ENCODE data around the gene GNB1L. TPM values are rescaled to one million over a fixed set of nuclear protein-coding genes. Genes with fewer than 3 reads are reported as not detected.

GNB1L gene
- total and polyA plus RNA-seq, 9 of the 15 experiments (the other 6 are each of a cell fraction or from before 2014, with no cell fraction given) = 0.56 to 50.5 (median 10.2) TPM

DNA sequence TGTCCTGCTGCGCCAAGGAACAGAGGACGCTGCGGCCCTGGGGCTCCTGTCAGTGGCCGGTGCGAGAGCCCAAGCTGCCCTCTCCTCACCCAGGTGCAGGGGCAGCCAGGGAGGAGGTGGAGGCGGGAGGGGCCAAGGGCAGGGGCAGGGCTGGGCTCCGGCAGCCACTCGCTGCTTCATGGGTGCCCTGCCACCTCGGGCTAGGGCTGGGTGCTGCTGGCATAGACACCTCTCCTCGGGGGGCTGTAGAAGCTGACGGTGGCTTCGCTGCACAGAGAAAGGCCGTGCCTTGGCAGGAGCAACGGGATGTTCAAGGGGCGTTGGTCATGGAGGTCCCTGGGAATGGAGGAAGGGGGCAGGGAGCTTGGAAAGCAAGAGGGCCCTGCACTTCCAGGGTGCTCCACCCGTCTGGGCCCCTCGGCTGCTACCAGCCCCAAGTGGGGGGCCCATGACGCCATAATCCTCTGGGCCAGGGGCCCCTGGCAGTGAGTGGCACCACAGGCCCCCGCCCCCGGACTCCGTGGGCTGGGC, 95.7 kb downstream of the GNB1L start:
- peaks cover 25% of the 10 kb centered on the region for H3K79me2 ChIP-seq (ENCODE audit: control insufficient read depth, insufficient read depth, low read length)
- in situ Hi-C loops (cut with MboI) (no loop called here), intact Hi-C loops (cut with micrococcal nuclease) (loop anchor here (5.0 kb wide), 1 partner anchor 133 kb away; no protein-coding TSS in a partner anchor)
- peaks cover 37% of the 10 kb centered on the region for H4K20me1 ChIP-seq (replicated peaks; ENCODE audit: control insufficient read depth, insufficient read depth, low read length)
- H3K9me3 ChIP-seq (replicated peaks; ENCODE audit: control insufficient read depth, insufficient read depth, low read depth, low read length) = no peaks in the 10 kb centered on the region
- peaks cover 36 to 55% of the 10 kb centered on the region in 2 experiments; a peak in 4 of 5 replicates for H3K27me3 ChIP-seq (ENCODE audit: control insufficient read depth in 2 of 2, insufficient read depth in 2 of 2, low read length in 2 of 2)
- H3K27ac ChIP-seq (ENCODE audit: extremely low read depth, low read depth, low read length) = no peak overlapping the region
- peaks cover 9% of the 10 kb centered on the region for H3K9me1 ChIP-seq (ENCODE audit: control insufficient read depth, insufficient read depth, low read length)
- H3K4me3 ChIP-seq = no peak overlapping the region
- WGBS (ENCODE audit: insufficient coverage, low coverage, missing lambda C conversion rate) = 43% methylated on average over 21 of the region's 21 CpGs
- no peak overlapping the region for H2AFZ ChIP-seq (ENCODE audit: low read depth, low read length)
- H3K4me2 ChIP-seq (ENCODE audit: insufficient read depth, low read length) = no peak overlapping the region
- H3K4me1 ChIP-seq (replicated peaks in 1 of 2; ENCODE audit: control insufficient read depth in 2 of 2, insufficient read depth in 2 of 2, low read length in 2 of 2) = peaks cover 24 to 97% of the 10 kb centered on the region in 2 experiments; a peak in 4 of 5 replicates
- DNase-seq (ENCODE audit: extremely low read depth in 1 of 4, low spot score in 3 of 4) (no peak), FAIRE-seq (no peak), ATAC-seq (no peak)
- ChIA-PET CTCF (ENCODE audit: low intra/inter-chr PET ratio) (interaction anchor here (0.6 to 1.5 kb wide), 3 partner anchors 11 to 731 kb away, joined by 3 to 4 read pairs (median 4); no protein-coding TSS in a partner anchor), POLR2A (interaction anchor here (0.8 to 1.1 kb wide), 5 partner anchors 8 to 173 kb away, joined by 3 to 6 read pairs (median 3); no protein-coding TSS in a partner anchor)
- peak overlapping the region in 1 of 2 experiments; percentile 10; a peak in 1 of 4 replicates for H3K9ac ChIP-seq (ENCODE audit: insufficient read depth in 1 of 2, low read depth in 2 of 2, low read length in 2 of 2)
- BruUV-seq (replicated peaks) = no TSS peak
- no peaks in the 10 kb centered on the region for H3K36me3 ChIP-seq (ENCODE audit: control insufficient read depth, insufficient read depth, low read length)
- TF ChIP-seq, protein P1, sequence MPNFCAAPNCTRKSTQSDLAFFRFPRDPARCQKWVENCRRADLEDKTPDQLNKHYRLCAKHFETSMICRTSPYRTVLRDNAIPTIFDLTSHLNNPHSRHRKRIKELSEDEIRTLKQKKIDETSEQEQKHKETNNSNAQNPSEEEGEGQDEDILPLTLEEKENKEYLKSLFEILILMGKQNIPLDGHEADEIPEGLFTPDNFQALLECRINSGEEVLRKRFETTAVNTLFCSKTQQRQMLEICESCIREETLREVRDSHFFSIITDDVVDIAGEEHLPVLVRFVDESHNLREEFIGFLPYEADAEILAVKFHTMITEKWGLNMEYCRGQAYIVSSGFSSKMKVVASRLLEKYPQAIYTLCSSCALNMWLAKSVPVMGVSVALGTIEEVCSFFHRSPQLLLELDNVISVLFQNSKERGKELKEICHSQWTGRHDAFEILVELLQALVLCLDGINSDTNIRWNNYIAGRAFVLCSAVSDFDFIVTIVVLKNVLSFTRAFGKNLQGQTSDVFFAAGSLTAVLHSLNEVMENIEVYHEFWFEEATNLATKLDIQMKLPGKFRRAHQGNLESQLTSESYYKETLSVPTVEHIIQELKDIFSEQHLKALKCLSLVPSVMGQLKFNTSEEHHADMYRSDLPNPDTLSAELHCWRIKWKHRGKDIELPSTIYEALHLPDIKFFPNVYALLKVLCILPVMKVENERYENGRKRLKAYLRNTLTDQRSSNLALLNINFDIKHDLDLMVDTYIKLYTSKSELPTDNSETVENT (CRISPR knock-in tag; IDR thresholded peaks at IDR 0.05) = peak; percentile 11; the same call in 1 of the 2 replicates
- TF ChIP-seq STAT6 (CRISPR knock-in tag; IDR thresholded peaks at IDR 0.05) (0 out of 2 replicates have a peak, but pooled peaks have one; percentile 8), ZFP36 (IDR thresholded peaks at IDR 0.05; ENCODE audit: low read depth, low read length, partially characterized antibody) (no peak), SREBF2 (CRISPR knock-in tag; IDR thresholded peaks at IDR 0.05) (no peak), ZNF274 (IDR thresholded peaks at IDR 0.05; ENCODE audit: borderline replicate concordance, low read depth, low read length) (no peak), ZNF79 (CRISPR knock-in tag; IDR thresholded peaks at IDR 0.05; ENCODE audit: low read depth) (no peak), PHTF2 (CRISPR knock-in tag; IDR thresholded peaks at IDR 0.05) (no peak), POLR2G (IDR thresholded peaks at IDR 0.05; ENCODE audit: low read depth, low read length) (0 out of 2 replicates have a peak, but pooled peaks have one; percentile 16), SNAPC5 (CRISPR knock-in tag; IDR thresholded peaks at IDR 0.05) (no peak), JUN (IDR thresholded peaks at IDR 0.05; ENCODE audit: borderline replicate concordance, low read depth, low read length) (no peak), JUN (CRISPR knock-in tag; IDR thresholded peaks at IDR 0.05; ENCODE audit: borderline replicate concordance) (no peak)
- TF ChIP-seq, protein P2, sequence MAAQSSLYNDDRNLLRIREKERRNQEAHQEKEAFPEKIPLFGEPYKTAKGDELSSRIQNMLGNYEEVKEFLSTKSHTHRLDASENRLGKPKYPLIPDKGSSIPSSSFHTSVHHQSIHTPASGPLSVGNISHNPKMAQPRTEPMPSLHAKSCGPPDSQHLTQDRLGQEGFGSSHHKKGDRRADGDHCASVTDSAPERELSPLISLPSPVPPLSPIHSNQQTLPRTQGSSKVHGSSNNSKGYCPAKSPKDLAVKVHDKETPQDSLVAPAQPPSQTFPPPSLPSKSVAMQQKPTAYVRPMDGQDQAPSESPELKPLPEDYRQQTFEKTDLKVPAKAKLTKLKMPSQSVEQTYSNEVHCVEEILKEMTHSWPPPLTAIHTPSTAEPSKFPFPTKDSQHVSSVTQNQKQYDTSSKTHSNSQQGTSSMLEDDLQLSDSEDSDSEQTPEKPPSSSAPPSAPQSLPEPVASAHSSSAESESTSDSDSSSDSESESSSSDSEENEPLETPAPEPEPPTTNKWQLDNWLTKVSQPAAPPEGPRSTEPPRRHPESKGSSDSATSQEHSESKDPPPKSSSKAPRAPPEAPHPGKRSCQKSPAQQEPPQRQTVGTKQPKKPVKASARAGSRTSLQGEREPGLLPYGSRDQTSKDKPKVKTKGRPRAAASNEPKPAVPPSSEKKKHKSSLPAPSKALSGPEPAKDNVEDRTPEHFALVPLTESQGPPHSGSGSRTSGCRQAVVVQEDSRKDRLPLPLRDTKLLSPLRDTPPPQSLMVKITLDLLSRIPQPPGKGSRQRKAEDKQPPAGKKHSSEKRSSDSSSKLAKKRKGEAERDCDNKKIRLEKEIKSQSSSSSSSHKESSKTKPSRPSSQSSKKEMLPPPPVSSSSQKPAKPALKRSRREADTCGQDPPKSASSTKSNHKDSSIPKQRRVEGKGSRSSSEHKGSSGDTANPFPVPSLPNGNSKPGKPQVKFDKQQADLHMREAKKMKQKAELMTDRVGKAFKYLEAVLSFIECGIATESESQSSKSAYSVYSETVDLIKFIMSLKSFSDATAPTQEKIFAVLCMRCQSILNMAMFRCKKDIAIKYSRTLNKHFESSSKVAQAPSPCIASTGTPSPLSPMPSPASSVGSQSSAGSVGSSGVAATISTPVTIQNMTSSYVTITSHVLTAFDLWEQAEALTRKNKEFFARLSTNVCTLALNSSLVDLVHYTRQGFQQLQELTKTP (IDR thresholded peaks at IDR 0.05; ENCODE audit: low read depth in 1 of 2, partially characterized antibody in 2 of 2) = no peak
